ENCODE data around the gene SCNN1G. TPM values are rescaled to one million over a fixed set of nuclear protein-coding genes. Genes with fewer than 3 reads are reported as not detected.

SCNN1G gene
- total RNA-seq, 1 donor: not detected

DNA sequence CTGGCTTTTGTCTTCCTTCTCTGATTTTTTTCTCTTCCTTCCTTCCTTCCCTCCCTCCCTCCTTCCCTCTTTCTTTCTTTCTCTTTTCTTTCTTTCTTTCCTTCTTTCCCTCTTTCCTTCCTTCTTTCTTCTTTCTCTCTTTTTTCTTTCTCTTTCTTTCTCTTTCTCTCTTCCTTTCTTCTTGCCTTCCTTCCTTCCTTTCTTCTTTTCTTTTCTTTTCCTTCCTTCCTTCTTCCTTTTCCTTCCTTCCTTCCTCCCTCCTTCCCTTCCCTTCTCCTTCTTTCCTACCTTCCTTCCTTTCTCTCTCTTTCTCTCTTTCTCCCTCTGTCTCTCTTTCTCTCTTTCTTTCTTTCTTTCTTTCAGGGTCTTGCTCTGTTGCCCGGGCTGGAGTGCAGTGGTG is 54.4 kb downstream of the SCNN1G start:
- H3K79me2 ChIP-seq (ENCODE audit: insufficient read depth, low read length): no peaks in the 10 kb centered on the region
- H3K27me3 ChIP-seq (ENCODE audit: insufficient read depth, low read length): peaks cover 6% of the 10 kb centered on the region
- H3K4me1 ChIP-seq (ENCODE audit: insufficient read depth, low read length): no peaks in the 10 kb centered on the region
- no peak overlapping the region for H3K4me2 ChIP-seq (ENCODE audit: insufficient read depth, low read length)
- no peak overlapping the region for H3K27ac ChIP-seq (ENCODE audit: low read depth, low read length)
- H2AFZ ChIP-seq (ENCODE audit: low read length): no peak overlapping the region
- no peak for DNase-seq (ENCODE audit: insufficient read length, low spot score, missing footprints)
- no peaks in the 10 kb centered on the region for H4K20me1 ChIP-seq (ENCODE audit: insufficient read depth, low read length)
- TF ChIP-seq, protein P1, sequence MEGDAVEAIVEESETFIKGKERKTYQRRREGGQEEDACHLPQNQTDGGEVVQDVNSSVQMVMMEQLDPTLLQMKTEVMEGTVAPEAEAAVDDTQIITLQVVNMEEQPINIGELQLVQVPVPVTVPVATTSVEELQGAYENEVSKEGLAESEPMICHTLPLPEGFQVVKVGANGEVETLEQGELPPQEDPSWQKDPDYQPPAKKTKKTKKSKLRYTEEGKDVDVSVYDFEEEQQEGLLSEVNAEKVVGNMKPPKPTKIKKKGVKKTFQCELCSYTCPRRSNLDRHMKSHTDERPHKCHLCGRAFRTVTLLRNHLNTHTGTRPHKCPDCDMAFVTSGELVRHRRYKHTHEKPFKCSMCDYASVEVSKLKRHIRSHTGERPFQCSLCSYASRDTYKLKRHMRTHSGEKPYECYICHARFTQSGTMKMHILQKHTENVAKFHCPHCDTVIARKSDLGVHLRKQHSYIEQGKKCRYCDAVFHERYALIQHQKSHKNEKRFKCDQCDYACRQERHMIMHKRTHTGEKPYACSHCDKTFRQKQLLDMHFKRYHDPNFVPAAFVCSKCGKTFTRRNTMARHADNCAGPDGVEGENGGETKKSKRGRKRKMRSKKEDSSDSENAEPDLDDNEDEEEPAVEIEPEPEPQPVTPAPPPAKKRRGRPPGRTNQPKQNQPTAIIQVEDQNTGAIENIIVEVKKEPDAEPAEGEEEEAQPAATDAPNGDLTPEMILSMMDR (IDR thresholded peaks at IDR 0.05; ENCODE audit: extremely low read depth, low read depth, low read length): no peak
- no peak overlapping the region for H3K4me3 ChIP-seq (ENCODE audit: insufficient read depth, low read length)
- no peaks in the 10 kb centered on the region for H3K9me3 ChIP-seq (ENCODE audit: low read depth, low read length)
- no peaks in the 10 kb centered on the region for H3K36me3 ChIP-seq (ENCODE audit: insufficient read depth, low read length)

DNA sequence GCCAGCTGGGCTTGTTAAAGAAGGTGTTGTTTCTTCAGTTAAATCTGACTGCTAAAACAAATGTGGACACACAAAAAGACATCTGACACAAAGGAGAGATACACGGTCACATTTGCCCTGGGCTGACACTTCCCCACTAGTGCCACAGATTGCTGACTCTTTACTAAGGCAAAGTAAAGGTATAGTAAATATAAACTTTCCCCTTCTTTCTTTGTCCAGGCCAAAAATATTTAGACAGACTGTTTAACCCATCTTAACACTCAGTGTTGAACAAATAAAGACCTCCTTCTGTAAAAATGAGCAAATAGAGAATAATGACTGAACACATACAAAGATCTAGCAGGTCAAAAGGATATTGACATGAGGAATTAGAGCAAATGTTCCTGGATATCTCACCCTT is 58.4 kb downstream of the SCNN1G start:
- Histone ChIP-seq H3K27ac (ENCODE audit: low read depth, low read length) (no peak overlapping the region), H3K4me2 (ENCODE audit: insufficient read depth, low read length) (no peak overlapping the region), H2AFZ (ENCODE audit: low read length) (no peak overlapping the region), H4K20me1 (ENCODE audit: insufficient read depth, low read length) (no peaks in the 10 kb centered on the region), H3K36me3 (ENCODE audit: insufficient read depth, low read length) (no peaks in the 10 kb centered on the region), H3K4me3 (ENCODE audit: insufficient read depth, low read length) (no peak overlapping the region), H3K4me1 (ENCODE audit: insufficient read depth, low read length) (no peaks in the 10 kb centered on the region), H3K79me2 (ENCODE audit: insufficient read depth, low read length) (no peaks in the 10 kb centered on the region), H3K27me3 (ENCODE audit: insufficient read depth, low read length) (peaks cover 6% of the 10 kb centered on the region), H3K9me3 (ENCODE audit: low read depth, low read length) (no peaks in the 10 kb centered on the region)
- TF ChIP-seq, protein P1 (IDR thresholded peaks at IDR 0.05; ENCODE audit: extremely low read depth, low read depth, low read length): no peak
- DNase-seq (ENCODE audit: insufficient read length, low spot score, missing footprints): no peak

DNA sequence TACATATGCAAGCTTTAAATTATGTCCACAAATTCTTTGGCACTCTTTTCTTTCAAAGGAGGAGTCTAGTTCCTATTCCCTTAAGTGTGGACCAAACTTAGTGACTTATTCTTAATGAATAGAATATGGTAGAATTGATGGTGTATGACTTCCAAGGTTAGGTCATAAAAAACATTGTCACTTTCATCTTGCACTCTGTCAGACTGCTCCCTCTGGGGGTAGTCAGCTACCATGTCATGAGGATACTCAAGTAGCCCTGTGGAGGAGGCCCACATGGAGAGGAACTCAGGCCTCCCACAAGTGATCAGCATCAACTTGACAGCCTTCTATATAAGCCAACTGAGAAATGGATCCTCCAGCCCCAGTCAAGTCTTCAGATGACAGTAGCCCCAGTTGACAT is 61.6 kb downstream of the SCNN1G start:
- DNase-seq (ENCODE audit: insufficient read length, low spot score, missing footprints): no peak
- Histone ChIP-seq H3K27me3 (ENCODE audit: insufficient read depth, low read length) (peaks cover 6% of the 10 kb centered on the region), H4K20me1 (ENCODE audit: insufficient read depth, low read length) (no peaks in the 10 kb centered on the region), H3K79me2 (ENCODE audit: insufficient read depth, low read length) (no peaks in the 10 kb centered on the region), H3K4me3 (ENCODE audit: insufficient read depth, low read length) (no peak overlapping the region), H3K36me3 (ENCODE audit: insufficient read depth, low read length) (no peaks in the 10 kb centered on the region), H3K27ac (ENCODE audit: low read depth, low read length) (no peak overlapping the region), H3K9me3 (ENCODE audit: low read depth, low read length) (no peaks in the 10 kb centered on the region), H2AFZ (ENCODE audit: low read length) (no peak overlapping the region), H3K4me2 (ENCODE audit: insufficient read depth, low read length) (no peak overlapping the region), H3K4me1 (ENCODE audit: insufficient read depth, low read length) (peaks cover 13% of the 10 kb centered on the region)
- TF ChIP-seq, protein P1 (IDR thresholded peaks at IDR 0.05; ENCODE audit: extremely low read depth, low read depth, low read length): no peak

DNA sequence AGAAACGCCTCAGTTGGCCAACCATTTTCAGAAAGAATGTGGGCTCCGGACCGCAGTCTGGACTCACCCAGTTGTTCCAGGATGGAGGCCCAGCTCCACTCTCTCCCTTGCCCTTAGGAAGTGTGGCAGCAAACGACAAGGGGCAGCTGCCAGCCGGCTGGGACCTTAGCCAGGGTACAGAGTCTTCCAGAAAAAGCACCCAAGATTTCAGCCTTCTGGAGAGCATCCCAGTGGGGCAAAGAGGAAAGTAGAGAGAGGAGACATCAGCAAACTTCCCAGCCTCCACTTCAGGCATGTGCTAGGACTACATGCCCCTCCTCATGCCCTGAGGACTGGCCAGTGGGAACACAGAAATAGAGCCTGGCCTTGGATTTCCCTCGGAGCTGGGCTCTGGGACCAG is 62.7 kb downstream of the SCNN1G start:
- Histone ChIP-seq H3K79me2 (ENCODE audit: insufficient read depth, low read length) (no peaks in the 10 kb centered on the region), H3K9me3 (ENCODE audit: low read depth, low read length) (no peaks in the 10 kb centered on the region), H3K27me3 (ENCODE audit: insufficient read depth, low read length) (peaks cover 6% of the 10 kb centered on the region), H3K4me2 (ENCODE audit: insufficient read depth, low read length) (no peak overlapping the region), H4K20me1 (ENCODE audit: insufficient read depth, low read length) (no peaks in the 10 kb centered on the region), H2AFZ (ENCODE audit: low read length) (no peak overlapping the region), H3K4me1 (ENCODE audit: insufficient read depth, low read length) (peaks cover 13% of the 10 kb centered on the region), H3K4me3 (ENCODE audit: insufficient read depth, low read length) (no peak overlapping the region), H3K27ac (ENCODE audit: low read depth, low read length) (no peak overlapping the region), H3K36me3 (ENCODE audit: insufficient read depth, low read length) (no peaks in the 10 kb centered on the region)
- DNase-seq (ENCODE audit: insufficient read length, low spot score, missing footprints): no peak
- TF ChIP-seq, protein P1 (IDR thresholded peaks at IDR 0.05; ENCODE audit: extremely low read depth, low read depth, low read length): no peak
